HG03095 (cell line): ENCODE measurements around the gene PGK2.
A peak's percentile ranks its signal among the peaks of the same experiment; 100 is the strongest.
"Not testable (repeated sequence)": the region's sequence is repeated elsewhere in the genome, so short reads cannot be mapped to it uniquely, and the experiment has no call there.

Experiments used
- ATAC-seq: cut with Tn5 transposase; IDR thresholded peaks from one replicate; pipeline ENCODE4 v1.9.1; 2021; ENCODE audit warnings: moderate library complexity; ENCODE audit not compliant: unreplicated experiment

Gene PGK2

DNA sequence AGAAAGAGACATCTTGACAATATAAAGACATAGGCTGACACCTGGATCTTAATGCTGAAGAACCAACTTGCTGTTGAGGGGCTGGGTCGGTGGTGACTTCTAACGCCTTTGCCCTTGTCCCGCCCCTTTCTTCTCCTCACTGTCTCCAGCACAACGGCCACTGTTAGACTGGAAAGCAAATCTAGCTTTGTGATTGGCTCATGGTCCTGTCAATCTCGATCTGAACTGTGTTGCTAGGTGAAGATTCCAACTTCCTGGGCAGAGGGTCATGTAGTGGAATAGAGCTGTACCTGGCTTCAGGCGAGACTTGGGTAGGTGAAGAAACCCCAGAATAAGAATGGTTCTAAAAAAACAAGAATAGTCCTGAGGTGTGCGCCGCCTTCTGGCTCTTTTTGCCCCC is at the start of gene PGK2:
PGK2 (minus strand) TSS at position 110 of the 400 bp plus-strand sequence; CDS start at position 12, 98 bp downstream.
- ATAC-seq = no peak

GRCh38 chr6:49835140-49835539 is 48.1 kb upstream of the PGK2 start:
- no peak for ATAC-seq

DNA sequence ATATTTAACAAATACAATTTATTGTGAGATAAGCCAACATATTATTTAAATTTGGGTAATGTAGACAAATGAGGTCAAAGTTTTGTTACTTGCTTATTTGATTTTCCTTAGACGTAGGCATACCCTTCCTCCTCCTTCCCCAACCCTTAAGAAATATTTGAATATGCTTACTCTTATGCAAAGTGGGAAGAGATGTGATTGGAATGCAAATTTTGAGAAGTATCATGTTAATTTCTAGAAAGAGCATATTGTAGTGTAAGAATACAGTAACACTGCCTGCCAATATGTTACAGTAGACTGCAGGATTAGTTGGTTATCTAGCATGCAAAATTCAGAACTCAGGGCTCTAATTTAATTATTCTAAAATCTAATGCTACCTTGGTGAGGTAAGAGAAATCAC is 46.3 kb upstream of the PGK2 start:
- no peak for ATAC-seq

DNA sequence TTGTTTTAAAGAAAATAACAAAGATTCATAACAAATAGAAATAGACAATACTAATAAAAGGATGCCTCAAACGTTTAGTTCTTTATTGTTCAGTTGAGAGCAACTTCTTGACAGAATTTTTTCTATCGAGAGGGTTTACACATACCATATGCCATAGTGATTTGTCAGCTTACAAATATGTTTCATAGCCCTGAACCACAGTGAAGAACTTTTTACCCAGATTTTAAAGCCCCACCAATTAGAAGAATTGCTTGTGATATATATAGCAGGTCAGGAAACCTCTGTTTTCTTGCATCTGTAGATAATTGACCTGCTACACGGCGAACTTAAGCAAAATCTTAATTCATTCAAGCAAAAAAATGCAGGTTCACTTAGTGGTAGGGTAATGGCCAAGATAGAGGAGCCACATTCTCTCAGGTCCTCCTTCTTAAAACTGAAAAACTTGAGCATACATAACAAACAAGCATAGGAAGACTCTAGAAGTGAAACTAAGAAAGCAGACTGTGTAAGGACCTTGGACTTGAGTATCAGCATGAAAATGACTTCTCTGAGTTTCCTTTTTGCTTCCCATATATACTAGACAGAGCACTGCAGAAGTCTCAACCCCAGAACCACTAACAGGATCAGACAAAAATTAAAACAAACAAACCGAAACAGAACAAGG is 39.8 kb upstream of the PGK2 start:
- peak; percentile 99 for ATAC-seq

DNA sequence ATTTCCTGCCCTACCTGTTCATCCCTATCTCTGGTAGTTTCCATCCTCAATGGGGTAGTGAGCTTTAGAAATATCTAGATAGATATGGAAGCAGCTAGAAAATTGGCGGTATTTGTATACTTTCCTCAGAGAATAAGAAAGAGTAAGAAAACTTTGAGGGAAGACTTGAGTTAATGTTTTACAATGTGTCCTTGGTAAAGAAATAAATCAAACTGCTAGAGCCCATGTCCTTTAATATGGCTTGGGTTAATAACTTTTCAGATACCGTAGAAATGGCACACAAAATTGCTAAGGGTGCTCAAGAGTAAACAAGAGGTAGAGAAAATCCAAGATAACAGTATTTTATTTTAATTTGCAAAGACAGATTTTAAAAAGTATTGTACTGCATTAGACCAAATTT is 28.1 kb upstream of the PGK2 start:
- ATAC-seq = no peak

- no peak for ATAC-seq
Observed at GRCh38 chr6:49813248-49813647, 26.2 kb upstream of the PGK2 start.

DNA sequence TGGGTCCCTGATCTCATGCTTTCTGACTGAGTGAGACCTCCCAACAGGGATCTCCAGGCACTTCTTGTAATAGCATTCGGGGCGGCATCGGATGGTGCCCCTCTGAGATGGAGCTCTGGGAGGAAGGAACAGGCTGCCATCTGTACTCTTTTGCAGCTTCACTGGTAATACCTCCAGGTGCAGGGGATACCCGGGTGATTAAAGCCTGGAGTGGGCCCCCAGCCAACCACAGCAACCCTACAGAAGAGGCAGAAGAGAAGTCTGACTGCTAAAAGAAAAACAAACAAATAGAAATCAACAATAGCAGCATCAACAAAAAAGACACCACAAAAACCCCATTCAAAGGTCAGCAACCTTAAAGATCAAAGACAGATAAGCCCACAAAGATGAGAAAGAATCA is 19.1 kb upstream of the PGK2 start:
- no peak for ATAC-seq

DNA sequence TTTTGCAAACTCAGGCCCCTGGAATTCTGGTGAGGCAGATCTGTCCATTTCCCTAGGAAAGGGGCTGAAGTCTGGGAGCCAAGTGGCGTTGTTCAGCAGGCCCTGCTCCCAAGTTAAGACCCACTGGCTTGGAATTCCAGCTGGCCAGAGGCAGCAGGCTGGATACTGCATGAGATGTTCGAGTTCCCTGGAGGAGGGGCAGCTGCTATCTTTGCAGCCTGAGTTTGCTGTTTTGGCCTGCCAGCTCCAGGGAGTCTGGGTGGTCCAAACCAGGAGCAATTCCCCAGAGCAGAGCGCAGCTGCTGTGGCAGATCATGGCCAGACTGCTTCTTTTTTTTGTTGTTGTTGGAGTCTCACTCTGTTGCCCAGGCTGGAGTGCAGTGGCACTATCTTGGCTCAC is 18.2 kb upstream of the PGK2 start:
- no peak for ATAC-seq

GRCh38 chr6:49801525-49801924 is 14.4 kb upstream of the PGK2 start:
- ATAC-seq = no peak

DNA sequence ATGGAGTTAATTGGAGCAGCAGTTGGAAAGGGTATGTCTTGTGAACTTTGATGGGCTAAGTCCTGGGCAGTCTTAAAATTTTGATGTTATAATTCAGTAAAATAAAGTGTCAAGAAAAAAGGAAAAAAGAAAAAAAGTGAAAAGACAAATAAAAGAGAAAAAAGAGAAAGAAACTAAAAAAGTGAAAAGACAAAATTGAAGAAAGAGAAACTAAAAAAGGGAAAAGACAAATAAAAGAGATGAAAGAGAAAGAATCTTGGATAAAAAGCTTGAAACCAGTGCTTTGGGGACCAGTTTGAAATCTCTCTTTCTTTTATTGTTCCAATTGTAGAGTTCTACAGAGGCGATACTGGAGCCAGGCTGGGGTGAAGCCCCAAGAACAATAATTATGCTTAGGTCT is 12.0 kb upstream of the PGK2 start:
- no peak for ATAC-seq

DNA sequence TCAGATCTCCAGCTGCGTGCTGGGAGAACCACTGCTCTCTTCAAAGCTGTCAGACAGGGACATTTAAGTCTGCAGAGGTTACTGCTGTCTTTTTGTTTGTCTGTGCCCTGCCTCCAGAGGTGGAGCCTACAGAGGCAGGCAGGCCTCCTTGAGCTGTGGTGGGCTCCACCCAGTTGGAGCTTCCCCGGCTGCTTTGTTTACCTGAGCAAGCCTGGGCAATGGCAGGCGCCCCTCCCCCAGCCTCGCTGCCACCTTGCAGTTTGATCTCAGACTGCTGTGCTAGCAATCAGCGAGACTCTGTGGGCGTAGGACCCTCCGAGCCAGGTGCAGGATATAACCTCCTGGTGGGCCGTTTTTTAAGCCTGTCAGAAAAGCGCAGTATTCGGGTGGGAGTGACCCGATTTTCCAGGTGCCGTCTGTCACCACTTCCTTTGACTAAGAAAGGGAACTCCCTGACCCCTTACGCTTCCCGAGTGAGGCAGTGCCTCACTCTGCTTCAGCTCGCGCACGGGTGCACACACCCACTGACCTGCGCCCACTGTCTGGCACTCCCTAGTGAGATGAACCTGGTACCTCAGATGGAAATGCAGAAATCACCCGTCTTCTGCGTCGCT is 9.9 kb upstream of the PGK2 start:
- ATAC-seq = not testable (repeated sequence)

DNA sequence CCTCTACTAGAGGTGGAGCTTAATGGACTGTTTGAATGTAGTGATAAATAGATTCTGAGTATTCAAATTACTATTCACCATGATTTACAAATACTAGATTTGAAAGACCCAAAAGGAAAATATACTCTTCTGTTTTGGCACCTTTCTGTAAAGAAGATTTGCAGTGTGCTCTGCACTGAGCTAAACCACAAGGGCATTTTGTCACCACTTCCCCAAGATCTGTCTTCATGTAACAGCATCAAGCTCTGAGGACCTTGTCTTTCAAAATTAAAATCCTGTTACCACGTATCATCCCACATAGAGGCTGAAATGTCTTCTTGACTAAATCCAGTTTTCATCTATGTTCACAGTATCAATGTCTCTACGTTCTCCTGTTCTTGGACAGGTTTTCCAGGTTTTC is 3.3 kb upstream of the PGK2 start:
- no peak for ATAC-seq

GRCh38 chr6:49784272-49784671 is 2.8 kb downstream of the PGK2 start:
- ATAC-seq = no peak

DNA sequence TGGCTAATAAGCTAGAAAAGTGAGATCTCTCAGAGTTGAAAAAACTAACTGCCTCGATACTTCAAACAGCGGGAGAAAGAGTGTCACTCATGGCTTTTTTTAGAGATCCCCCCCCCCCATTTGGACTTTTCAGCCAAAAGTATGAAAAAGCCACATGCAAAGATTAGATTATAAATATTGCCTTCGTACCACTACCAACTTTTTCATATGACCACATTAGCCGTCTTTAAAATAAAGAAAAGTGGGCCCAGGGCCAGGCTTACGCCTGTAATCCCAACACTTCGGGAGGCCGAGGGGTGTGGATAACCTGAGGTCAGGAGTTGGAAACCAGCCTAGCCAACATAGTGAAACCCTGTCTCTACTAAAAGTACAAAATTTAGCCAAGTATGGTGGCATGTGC is 4.4 kb downstream of the PGK2 start:
- ATAC-seq = no peak

DNA sequence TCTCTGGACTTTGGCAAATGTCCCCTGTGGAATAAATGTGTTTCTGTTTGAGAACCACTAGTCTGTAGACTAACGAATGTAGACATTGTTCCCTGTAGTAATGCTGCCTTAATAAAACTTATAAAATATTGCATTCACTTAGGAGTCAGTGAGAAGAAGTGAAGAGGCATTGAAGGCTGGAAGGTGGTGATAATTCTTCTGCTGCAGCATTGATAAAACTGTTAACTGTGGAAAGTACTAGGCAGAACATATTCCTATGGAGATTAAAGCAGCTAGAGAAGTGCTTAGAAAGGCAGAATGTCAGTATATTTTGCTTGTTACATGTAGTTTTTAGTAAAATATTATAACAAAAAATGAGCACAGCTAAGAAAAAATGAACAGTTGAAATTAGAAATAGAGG is 4.8 kb downstream of the PGK2 start:
- no peak for ATAC-seq

GRCh38 chr6:49776444-49776843 is 10.6 kb downstream of the PGK2 start:
- no peak for ATAC-seq

DNA sequence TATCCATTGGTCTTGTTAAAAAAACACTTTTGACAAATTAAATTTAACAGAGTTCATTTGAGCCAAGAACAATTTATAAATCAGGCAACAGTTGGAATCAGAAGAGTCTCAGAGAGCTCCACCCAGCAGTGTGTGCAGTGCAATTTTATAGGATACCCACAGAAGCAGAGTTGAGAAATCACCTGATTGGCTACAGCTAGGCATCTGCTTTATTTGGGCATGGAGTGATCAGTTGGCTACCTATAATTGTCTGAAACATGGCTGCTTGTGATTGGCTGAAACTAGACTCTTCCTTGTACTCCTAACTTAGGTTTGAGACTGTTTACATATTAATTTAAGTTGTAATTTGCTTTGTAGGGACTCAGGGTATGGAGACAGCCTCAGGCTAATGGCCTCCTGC is 12.0 kb downstream of the PGK2 start:
- no peak for ATAC-seq

DNA sequence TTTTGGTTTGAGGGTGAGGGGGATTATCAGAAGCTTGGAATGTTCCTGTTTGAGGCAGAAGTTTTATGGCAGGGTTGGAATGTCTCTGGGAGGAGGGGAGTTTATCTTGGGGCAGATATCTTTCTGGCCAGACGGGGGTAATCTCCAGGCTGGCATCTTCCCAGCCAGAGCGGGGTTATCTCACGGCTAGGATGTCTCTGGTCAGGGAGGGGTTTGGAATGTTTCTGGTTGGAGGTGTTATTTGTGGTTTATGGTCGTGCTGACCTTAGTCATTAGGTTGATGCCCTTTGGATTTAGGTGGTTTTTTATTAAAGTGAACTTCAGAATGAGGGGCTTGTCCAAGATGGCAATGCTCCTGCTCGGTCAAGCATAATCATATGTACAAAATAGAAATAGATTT is 14.8 kb downstream of the PGK2 start:
- no peak for ATAC-seq

DNA sequence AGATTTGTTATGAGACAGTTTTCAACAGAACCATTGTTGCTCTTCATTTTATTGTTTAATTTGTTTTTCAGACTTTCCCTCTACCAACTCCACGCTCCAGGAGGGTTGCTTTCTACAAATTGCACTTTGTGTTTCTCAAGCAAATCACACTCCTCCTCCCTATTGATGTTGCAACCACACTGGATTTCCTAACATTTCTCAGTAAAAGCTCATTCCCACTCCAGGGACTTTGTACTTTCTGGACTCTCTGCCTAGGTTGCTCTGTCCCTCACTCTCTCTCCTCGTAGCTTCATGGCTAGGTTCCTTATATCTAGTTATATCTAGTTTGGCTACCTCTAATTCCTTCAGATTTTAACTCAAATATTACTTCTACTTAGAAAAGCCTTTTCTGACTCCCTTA is 20.3 kb downstream of the PGK2 start:
- ATAC-seq = no peak

DNA sequence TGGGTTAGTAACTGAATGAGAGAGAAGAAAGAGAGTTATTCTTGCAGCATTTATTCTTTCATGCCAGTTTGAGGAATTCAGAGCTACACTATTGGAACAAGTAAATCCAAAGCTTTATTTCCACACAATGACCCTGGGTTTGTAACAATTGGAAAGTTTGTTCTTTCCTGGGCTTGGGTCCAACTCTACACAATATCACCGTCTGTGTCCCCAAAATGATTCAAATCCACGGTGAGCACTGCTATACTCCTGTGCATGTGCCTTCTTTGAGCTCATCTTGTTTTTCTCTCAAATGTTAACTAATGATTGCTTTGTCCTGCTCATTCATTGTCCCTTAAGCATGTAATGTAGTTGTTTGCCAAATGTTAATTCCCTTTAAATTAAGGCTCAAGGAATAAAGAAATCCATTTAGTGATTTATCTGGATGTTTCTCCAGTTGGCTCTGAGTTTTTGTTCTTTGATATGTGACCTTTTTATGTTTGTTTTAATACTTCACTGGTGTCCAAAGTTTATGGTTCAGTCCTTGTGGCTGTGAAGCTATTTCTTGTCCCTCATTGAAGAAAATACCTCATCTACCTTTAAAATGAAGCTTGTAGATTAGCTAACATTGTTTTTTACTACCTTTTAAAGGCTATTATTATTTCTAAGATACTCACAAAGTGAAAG is 22.4 kb downstream of the PGK2 start:
- ATAC-seq = no peak

- ATAC-seq = no peak
Observed at GRCh38 chr6:49744259-49744658, 42.8 kb downstream of the PGK2 start, which contains the start of gene CRISP3. Gene CRISP3 (minus strand): TSS chr6:49744388. CDS start chr6:49744367, 21 bp downstream.

GRCh38 chr6:49743429-49743828 is 43.7 kb downstream of the PGK2 start:
- ATAC-seq = no peak
